Mammary epithelial cell (primary cell): ENCODE measurements around the gene LRRC59.

Source experiments
- EZH2 ChIP-seq: IDR thresholded peaks from 2 replicates; pipeline ENCODE4 v1.6.1; 2012; ENCODE audit warnings: low read length, inconsistent platforms, borderline replicate concordance
- TF ChIP-seq, protein P1 (sequence below), 2 donors: IDR thresholded peaks in 1 of 2; conservative IDR thresholded peaks in 1 of 2; 2 replicates each; pipeline ENCODE4 v1.5.1; 2011 to 2012; ENCODE audit warnings: inconsistent platforms in 2 of 2, low read length in 2 of 2, mild to moderate bottlenecking in 2 of 2, control low read depth in 1 of 2, low read depth in 1 of 2; ENCODE audit not compliant: insufficient read depth in 1 of 2; ENCODE audit errors: extremely low read depth in 1 of 2

DNA sequence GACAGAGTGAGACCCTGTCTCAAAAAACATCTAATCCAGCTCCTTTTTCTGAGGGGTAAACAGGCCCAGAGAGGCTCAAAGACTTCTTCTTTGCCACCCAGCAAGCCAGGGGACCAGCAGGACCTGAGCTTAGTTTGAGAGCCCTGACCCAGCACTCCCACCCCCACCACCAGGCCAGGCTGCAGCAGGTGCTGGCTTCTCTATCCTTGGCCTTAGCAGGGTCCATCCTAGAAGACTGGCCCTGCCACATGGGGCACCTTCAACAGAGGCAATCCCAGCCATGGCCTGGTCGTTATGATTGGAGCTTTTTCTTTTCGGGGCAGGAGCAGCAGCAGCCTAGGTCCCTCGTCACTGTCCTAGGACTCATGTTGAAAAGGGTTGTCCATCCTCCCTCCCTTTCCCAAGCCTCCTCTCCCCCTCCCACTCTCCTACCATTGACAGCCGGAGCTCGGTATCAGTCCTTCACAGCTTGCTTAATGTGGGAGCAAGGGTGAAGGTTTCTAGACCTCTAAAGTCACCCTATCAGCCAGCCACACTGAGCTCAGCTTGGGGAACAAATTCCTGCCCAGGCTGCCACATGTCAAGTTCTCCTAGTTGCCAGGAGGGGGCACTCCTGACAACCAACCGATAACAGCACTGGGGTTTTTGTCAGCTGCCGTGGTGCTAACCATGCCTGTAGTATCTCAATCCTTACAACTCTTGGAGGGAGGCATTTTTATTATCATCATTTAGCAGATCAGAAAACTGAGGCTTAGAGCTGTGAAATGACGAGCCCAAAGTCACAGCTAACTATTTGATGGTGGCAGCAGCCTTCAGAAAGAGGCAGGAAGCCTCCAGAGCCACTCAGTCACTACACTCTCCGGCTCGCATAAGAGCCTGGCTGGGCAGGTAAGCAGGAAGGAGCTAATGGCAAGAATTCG is 35.5 kb downstream of the LRRC59 start:
- TF ChIP-seq, protein P1, sequence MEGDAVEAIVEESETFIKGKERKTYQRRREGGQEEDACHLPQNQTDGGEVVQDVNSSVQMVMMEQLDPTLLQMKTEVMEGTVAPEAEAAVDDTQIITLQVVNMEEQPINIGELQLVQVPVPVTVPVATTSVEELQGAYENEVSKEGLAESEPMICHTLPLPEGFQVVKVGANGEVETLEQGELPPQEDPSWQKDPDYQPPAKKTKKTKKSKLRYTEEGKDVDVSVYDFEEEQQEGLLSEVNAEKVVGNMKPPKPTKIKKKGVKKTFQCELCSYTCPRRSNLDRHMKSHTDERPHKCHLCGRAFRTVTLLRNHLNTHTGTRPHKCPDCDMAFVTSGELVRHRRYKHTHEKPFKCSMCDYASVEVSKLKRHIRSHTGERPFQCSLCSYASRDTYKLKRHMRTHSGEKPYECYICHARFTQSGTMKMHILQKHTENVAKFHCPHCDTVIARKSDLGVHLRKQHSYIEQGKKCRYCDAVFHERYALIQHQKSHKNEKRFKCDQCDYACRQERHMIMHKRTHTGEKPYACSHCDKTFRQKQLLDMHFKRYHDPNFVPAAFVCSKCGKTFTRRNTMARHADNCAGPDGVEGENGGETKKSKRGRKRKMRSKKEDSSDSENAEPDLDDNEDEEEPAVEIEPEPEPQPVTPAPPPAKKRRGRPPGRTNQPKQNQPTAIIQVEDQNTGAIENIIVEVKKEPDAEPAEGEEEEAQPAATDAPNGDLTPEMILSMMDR (conservative IDR thresholded peaks at IDR 0.05 in 1 of 2, IDR thresholded peaks at IDR 0.05 in 1 of 2; ENCODE audit: extremely low read depth in 1 of 2, insufficient read depth in 1 of 2, low read depth in 1 of 2, low read length in 2 of 2) = peak; percentile 81
- no peak for TF ChIP-seq EZH2
